Heart right ventricle (tissue), 16 donors: ENCODE data around the gene SPIRE2. TPM values are rescaled to one million over a fixed set of nuclear protein-coding genes. Genes with fewer than 3 reads are reported as not detected.

ENCODE experiments used
- ATAC-seq, 8 donors: fragments of 200-7000 bp; cut with Tn5 transposase; one replicate each; pipeline ENCODE4 v1.9.1; 2020; ENCODE audit warnings: mild to moderate bottlenecking in 8 of 8, moderate library complexity in 8 of 8, moderate number of reproducible peaks in 1 of 8
- DNase-seq, 2 donors: peaks; one replicate each; pipeline ENCODE4 v3.0.0-alpha.2; 2020
- H3K27ac ChIP-seq, 10 donors: fragments of 200-600 bp; sonication (generic) in 2 of 10; one replicate each; pipeline versions ENCODE4 v1.5.0 to v1.8.0; 2020 to 2022; ENCODE audit warnings: mild to moderate bottlenecking in 3 of 10
- H3K27me3 ChIP-seq, 7 donors: fragments of 200-600 bp; one replicate each; pipeline ENCODE4 v1.8.0; 2021 to 2022; ENCODE audit warnings: mild to moderate bottlenecking in 2 of 7
- H3K36me3 ChIP-seq, 9 donors: fragments of 200-600 bp; sonication (generic) in 1 of 9; one replicate each; pipeline versions ENCODE4 v1.5.0 to v1.8.0; 2020 to 2022; ENCODE audit warnings: mild to moderate bottlenecking in 2 of 9
- H3K4me1 ChIP-seq, 9 donors: fragments of 200-600 bp; sonication (generic) in 1 of 9; one replicate each; pipeline versions ENCODE4 v1.5.0 to v1.8.0; 2020 to 2022; ENCODE audit warnings: mild to moderate bottlenecking in 4 of 9
- H3K4me3 ChIP-seq, 10 donors: fragments of 200-600 bp; sonication (generic) in 2 of 10; one replicate each; pipeline versions ENCODE4 v1.5.0 to v1.8.0; 2020 to 2022; ENCODE audit warnings: mild to moderate bottlenecking in 7 of 10, moderate library complexity in 2 of 10
- H3K9me3 ChIP-seq, 11 donors: fragments of 200-600 bp in 10 of 11; sonication (generic) in 2 of 11; one replicate each; pipeline versions ENCODE4 v1.5.0 to v1.8.0; 2013 to 2022; ENCODE audit warnings: mild to moderate bottlenecking in 2 of 11, control low read depth in 1 of 11, moderate library complexity in 1 of 11
- WGBS, 2 donors: extraction: QIAGEN DNeasy Blood & Tissue Kit; methylation state at CpG; one replicate each; pipeline ENCODE4 v1.1.7; 2013; ENCODE audit warnings: inconsistent platforms in 1 of 2; 5-methylcytosine and 5-hydroxymethylcytosine counted together
- intact Hi-C, 10 donors: fragments of 100-400 bp; cut with DNase I; formaldehyde crosslinking; loops; one replicate each; pipeline versions ENCODE4 v1.11.1 to v1.14.2; 2022
- polyA plus RNA-seq, 2 donors: library from polyadenylated mRNA; stranded (reverse); fragments of 200-250 nt; gene quantifications; one replicate each; pipeline ENCODE4 v1.2.3, GENCODE V29; 2013
- total RNA-seq, 10 donors: library from RNA; stranded (reverse); fragmentation: NEBNext Ultra II Directional in 3 of 10; extraction: Animal tissue kit (Norgen Biotek cat#: 25700) in 3 of 10; gene quantifications; one replicate each; pipeline versions ENCODE4 v1.2.1 to v1.2.4, GENCODE V29; 2021 to 2023
- TF ChIP-seq, protein P1 (sequence below), 9 donors: fragments of 200-600 bp; sonication (generic) in 2 of 9; IDR thresholded peaks; one replicate each; pipeline versions ENCODE4 v1.5.0 to v1.8.0; 2021 to 2022; ENCODE audit warnings: antibody characterized with exemption in 9 of 9, mild to moderate bottlenecking in 5 of 9, moderate library complexity in 1 of 9
- donor health status: Arrhythmogenic right ventricular cardiomyopathy.
- donor health status: ischemic (EF 13 %, LVEDD 7.1; RV severe dilation, severe dysfunction).
- donor health status: healthy with polysubstance abuse.
- donor health status: DM: no; HTN: yes; CAD: no.
- donor health status: DM: no; HTN: no; CAD: no.
- donor health status: ischemic (EF 25% LVEDD 6.9; RV normal size, moderate dysfunction).
- donor health status: ischemic (EF 25% LVEDD 5.7; RV mildly dilated, moderate dysfunction).
- donor health status: healthy.
- donor health status: DM: yes; HTN: yes; CAD: no.
- donor health status: Ischemic cardiomyopathy.
- donor health status: ischemic (EF 35%, LVEDD 5.7; RV mildly dilated, moderate dysfunction).
- donor health status: nonischemic (EF 11% LVEDD 7.7; RV severe dilation, severe dysfunction).
- donor health status: DM: yes; HTN: yes; CAD: no.
- donor health status: PGD.
- donor health status: ischemic (EF 29% LVEDD 5.4; RV normal size, mild dysfunction).
- donor health status: nonischemic (EF 23%, LVEDD 6.1; RV moderate dilation, normal function).

SPIRE2 gene
- total and polyA plus RNA-seq, 12 donors, result 0.46 to 1.9 (median 1.2) TPM

DNA sequence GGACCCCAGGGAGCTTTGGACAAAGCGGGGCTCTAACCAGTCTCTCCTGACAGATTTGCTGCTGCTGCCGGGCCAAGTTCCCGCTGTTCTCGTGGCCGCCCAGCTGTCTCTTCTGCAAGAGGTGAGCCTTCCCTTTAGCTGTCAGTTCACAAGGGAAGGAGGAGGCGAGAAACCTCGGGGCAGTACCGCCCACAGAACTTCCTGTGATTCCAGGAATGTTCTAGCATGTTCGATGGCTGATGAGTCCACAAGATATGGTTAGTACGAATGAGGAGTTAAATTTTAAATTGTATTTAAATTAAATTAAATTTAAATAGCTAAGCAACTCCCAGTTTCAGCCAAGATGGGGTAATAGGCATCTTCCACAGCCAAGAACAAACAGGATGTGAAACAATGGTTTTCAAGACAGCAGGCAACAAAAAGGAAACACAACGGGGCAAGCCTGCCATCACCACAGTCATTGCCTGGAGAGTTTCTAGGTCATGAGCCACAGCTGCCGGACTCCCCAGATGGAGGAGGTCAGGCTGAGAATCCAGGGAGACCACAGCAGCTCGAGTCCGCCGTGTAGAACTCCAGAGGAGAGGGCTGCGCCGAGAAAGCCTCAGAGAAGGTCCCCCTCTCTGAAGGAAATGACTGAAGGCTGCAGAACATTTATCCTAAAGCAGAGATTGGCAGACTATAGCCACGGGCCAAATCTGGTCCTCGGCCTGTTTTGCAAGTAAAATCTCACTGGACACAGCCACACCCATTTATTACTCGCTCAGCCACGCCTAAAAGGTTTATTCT, 35.7 kb downstream of the SPIRE2 start:
- intact Hi-C loops, result loop anchor here in 7 of 10 donors (5.0 to 10.0 kb wide), 7 partner anchors 67 to 162 kb away; partner anchors contain the start of gene SPATA2L (in 2 of the 7)
- 46 to 48% methylated on average over 21 of the region's 21 CpGs for WGBS, 2 donors
- DNase-seq, result peak; percentile 35 to 37
- Histone ChIP-seq H3K9me3 (peaks cover 0 to 12% (median 7%) of the 10 kb centered on the region in 11 donors), H3K27me3 (no peaks in the 10 kb centered on the region), H3K4me1 (peaks cover 0 to 32% (median 21%) of the 10 kb centered on the region in 9 donors), H3K4me3 (peak overlapping the region in 5 of 10 donors; percentile 11 to 24 (median 18)), H3K27ac (peak overlapping the region; percentile 29 to 87 (median 74)), H3K36me3 (no peaks in the 10 kb centered on the region)
- peak; percentile 16 to 80 (median 70) for ATAC-seq
- TF ChIP-seq, protein P1, sequence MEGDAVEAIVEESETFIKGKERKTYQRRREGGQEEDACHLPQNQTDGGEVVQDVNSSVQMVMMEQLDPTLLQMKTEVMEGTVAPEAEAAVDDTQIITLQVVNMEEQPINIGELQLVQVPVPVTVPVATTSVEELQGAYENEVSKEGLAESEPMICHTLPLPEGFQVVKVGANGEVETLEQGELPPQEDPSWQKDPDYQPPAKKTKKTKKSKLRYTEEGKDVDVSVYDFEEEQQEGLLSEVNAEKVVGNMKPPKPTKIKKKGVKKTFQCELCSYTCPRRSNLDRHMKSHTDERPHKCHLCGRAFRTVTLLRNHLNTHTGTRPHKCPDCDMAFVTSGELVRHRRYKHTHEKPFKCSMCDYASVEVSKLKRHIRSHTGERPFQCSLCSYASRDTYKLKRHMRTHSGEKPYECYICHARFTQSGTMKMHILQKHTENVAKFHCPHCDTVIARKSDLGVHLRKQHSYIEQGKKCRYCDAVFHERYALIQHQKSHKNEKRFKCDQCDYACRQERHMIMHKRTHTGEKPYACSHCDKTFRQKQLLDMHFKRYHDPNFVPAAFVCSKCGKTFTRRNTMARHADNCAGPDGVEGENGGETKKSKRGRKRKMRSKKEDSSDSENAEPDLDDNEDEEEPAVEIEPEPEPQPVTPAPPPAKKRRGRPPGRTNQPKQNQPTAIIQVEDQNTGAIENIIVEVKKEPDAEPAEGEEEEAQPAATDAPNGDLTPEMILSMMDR (IDR thresholded peaks at IDR 0.05), result no peak

DNA sequence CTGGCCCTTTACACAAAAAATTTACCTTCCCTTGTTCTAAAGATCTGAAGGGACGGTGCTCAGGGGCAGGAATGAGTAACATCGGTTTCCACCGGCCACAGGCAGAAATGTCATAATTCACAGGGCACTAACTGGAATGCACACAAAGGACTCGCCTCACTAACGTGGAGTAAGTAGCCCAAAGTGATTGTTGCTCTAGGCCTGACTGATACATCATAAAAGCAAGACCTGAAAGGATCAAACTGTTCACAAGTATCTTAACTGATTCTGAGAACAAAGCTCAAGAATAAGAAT, 36.2 kb downstream of the SPIRE2 start:
- DNase-seq, result no peak
- H3K4me1 ChIP-seq, result peaks cover 0 to 32% (median 21%) of the 10 kb centered on the region in 9 donors
- WGBS, 2 donors, result 62 to 73% methylated on average over 5 of the region's 5 CpGs
- no peak for ATAC-seq
- peak overlapping the region in 1 of 10 donors; percentile 22 for H3K4me3 ChIP-seq
- H3K9me3 ChIP-seq, result peaks cover 0 to 12% (median 7%) of the 10 kb centered on the region in 11 donors
- intact Hi-C loops, result loop anchor here in 7 of 10 donors (5.0 to 10.0 kb wide), 7 partner anchors 67 to 162 kb away; partner anchors contain the start of gene SPATA2L (in 2 of the 7)
- H3K27me3 ChIP-seq, result no peaks in the 10 kb centered on the region
- TF ChIP-seq, protein P1 (IDR thresholded peaks at IDR 0.05), result no peak
- no peaks in the 10 kb centered on the region for H3K36me3 ChIP-seq
- H3K27ac ChIP-seq, result peak overlapping the region in 9 of 10 donors; percentile 45 to 87 (median 79)

DNA sequence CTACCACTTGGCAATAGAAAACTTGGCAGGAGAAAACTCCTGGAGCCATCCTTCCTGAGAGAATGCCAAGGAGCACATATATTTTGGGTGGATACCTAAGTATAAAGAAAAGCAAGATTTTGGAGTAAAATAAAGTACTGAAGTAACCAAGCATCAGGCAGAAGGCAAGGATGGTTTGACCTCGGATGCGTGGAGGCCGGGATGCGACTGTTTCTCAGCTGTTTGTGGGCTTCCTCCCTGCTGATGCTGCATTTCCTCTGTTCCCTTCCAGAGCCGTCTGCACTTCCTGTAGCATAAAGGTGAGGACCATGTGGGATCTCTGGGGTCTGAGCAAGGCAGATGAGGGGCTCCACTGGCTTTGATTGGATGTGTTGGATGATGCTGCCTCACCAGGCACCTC, 39.6 kb downstream of the SPIRE2 start:
- WGBS, 2 donors, result 92 to 93% methylated on average over 5 of the region's 5 CpGs
- H3K4me1 ChIP-seq, result peaks cover 0 to 32% (median 26%) of the 10 kb centered on the region in 9 donors
- no peaks in the 10 kb centered on the region for H3K36me3 ChIP-seq
- ATAC-seq (no peak), DNase-seq (no peak)
- no peak overlapping the region for H3K4me3 ChIP-seq
- no peaks in the 10 kb centered on the region for H3K27me3 ChIP-seq
- TF ChIP-seq, protein P1 (IDR thresholded peaks at IDR 0.05), result no peak
- H3K27ac ChIP-seq, result no peak overlapping the region
- peaks cover 0 to 12% (median 7%) of the 10 kb centered on the region in 11 donors for H3K9me3 ChIP-seq
- intact Hi-C loops, result loop anchor here in 1 of 10 donors (10.0 kb wide), 2 partner anchors 73 to 113 kb away; no protein-coding TSS in a partner anchor

DNA sequence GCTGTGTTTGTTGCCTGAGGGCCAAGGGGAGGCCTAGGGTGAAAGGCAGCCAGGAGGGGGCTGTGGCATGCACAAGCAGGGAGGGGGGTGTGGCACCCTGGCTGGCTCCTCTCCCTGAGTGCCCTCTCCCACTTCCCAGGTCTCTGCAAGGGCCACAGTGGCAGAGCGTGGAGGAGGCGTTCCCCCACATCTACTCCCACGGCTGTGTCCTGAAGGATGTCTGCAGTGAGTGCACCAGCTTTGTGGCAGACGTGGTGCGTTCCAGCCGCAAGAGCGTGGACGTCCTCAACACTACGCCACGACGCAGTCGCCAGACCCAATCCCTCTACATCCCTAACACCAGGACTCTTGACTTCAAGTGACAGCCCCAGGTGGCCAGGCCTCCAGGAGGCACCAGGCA, 41.6 kb downstream of the SPIRE2 start:
- TF ChIP-seq, protein P1 (IDR thresholded peaks at IDR 0.05), result no peak
- H3K36me3 ChIP-seq, result peaks cover 0 to 4% (median 2%) of the 10 kb centered on the region in 9 donors
- no peaks in the 10 kb centered on the region for H3K27me3 ChIP-seq
- no peak overlapping the region for H3K4me3 ChIP-seq
- ATAC-seq (no peak), DNase-seq (no peak)
- no peak overlapping the region for H3K27ac ChIP-seq
- H3K9me3 ChIP-seq, result peaks cover 0 to 12% (median 7%) of the 10 kb centered on the region in 11 donors
- intact Hi-C loops, result loop anchor here in 3 of 10 donors (5.0 to 10.0 kb wide), 4 partner anchors 75 to 215 kb away; partner anchors contain the start of genes CHMP1A (in 1 of the 3), SPATA2L (in 1 of the 3) and SPATA33 (in 1 of the 3)
- peaks cover 3 to 23% (median 18%) of the 10 kb centered on the region in 9 donors for H3K4me1 ChIP-seq
- WGBS, 2 donors, result 95 to 96% methylated on average over 12 of the region's 12 CpGs
